GM19372 (cell line): ENCODE data around the gene CORO2B.

ENCODE experiments used
- ATAC-seq: cut with Tn5 transposase; IDR thresholded peaks from one replicate; pipeline ENCODE4 v1.9.1; 2021; ENCODE audit warnings: mild to moderate bottlenecking, low read depth, moderate library complexity; ENCODE audit not compliant: unreplicated experiment

The CORO2B gene

DNA sequence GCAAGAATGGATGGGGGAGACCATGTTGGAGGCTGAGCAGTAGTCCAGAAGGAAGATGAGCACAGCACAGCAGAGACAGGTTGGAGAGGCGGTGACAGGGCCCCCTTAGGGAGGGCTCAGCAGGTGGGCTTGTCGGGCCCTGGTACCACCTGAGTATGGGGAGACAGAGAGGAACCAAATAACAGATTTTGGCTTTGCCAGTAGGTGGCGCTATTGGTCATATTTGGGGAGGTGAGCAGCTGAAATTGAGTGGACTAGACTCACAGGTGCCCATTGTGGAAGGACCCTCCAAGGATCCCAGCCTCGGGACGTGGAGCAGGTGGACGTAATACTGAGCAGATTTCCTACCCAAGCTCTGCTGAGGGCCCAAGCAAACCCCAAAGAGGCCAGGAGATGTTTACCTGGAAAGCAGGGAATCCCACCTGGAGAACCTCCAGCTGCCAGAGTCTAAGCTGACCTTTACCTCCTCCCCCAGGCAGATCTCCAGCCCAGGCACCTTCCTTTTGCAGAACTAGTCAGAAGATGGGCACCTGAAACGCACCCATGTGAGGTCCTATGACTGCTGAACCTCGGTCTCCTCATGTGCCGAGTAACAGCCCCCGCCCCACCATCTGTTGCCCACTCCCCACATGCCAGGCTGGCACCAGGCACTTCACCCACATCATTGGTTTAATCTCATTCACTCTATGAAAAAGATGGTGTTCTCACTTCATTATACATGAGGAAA lies 24.6 kb upstream of the CORO2B start:
- ATAC-seq: no peak

DNA sequence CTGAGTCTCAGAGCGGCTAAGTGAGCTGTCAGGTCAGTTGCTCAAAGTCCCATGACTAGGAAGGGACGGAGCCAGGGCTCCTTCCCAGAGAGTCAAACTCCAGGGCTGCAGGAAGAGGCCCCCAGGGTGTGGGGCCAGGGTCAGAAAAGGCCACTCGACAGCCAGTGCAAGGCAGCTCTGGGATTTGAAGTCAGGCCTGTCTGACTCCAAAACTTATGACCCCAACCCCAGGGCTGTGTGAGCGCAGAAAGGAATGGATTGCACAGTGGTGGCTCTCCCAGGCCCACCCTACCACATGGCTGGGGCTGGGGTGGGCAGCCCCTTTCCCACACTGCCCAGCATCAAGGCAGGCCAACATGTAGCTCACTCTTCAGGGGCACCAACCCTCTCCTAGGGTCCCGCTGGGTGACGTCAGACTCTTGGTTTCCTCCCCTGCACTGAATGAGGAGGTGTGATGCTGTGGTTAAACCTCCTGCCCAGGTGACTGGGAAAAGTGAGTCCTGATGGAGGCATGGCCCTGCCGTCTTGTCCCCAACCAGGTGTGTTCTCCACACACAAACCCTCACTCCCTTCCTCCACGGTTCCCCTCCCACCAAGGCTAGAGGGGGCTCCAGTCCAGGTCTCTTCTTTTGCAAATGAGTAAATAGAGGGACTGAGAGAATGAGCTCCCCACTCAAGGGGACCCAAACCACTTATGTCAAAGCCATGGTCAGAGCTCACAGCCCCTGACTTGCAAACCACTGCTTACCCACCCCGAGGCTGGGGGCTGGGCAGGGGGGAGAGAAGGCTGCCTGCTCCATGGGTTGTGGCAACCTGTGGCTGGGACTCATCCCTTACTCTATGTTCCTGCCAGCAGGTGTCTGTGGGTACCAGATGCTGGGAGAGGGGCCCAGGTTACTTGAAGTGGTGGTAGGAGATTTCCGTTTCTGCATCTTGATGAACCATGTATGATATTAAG lies 23.8 kb upstream of the CORO2B start:
- no peak for ATAC-seq

DNA sequence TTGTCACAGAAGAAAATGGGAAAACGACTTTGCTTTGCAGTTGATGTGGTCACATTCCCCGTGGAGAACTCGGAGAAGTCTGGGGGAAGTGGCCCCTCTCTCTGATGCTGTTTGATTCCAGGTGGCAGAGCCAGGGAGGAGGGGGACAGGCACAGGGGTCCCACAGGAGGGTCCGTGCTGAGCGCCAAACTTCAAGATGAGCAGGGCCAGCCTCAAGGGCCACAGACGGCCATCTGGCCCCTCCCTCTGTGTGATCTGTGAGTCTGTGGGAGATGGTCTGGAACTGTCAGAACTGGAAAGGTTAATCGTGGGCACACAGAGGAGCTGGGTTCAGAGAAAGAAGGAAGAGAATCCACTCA lies 23.1 kb upstream of the CORO2B start:
- no peak for ATAC-seq

DNA sequence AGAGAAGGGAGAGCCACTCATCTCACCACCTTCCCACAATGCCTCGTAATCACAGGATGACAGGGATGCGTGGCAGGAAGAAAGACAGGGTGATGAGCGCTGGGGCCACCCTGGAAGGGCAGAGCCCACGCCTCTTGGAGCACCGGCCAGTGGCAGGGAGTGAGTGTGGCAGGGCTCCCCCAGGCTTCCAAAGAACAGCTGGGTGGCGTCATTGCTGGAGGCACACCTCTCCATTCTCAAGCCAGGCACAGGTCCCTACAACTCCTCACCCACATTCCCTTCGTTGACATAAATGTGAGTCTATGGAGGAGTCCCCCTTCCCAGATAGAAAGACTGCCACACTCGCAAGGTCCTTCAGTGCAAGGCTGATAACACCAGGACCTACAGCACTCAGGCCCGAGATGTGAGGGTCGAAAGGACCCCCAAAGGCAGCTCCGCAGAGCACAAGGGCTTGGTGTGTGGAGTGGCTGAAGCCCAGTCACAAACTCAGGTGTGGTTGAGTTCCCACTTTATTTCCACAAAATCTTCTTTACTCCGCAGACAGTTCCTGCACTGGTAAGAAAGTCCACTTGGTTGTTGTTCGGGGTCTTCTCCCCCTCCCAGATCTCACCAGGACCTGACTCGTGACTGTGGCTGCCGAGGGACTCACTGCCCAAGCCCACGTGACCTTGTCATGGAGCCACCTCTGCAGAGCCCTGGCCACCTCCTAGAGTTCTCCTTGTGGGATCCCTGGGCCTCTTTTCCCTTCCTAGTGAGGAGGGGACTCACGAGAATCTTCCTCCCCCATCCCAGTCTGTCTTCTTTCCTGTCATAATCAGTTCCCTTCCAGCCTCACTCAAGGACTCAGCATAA lies 22.4 kb upstream of the CORO2B start:
- no peak for ATAC-seq

DNA sequence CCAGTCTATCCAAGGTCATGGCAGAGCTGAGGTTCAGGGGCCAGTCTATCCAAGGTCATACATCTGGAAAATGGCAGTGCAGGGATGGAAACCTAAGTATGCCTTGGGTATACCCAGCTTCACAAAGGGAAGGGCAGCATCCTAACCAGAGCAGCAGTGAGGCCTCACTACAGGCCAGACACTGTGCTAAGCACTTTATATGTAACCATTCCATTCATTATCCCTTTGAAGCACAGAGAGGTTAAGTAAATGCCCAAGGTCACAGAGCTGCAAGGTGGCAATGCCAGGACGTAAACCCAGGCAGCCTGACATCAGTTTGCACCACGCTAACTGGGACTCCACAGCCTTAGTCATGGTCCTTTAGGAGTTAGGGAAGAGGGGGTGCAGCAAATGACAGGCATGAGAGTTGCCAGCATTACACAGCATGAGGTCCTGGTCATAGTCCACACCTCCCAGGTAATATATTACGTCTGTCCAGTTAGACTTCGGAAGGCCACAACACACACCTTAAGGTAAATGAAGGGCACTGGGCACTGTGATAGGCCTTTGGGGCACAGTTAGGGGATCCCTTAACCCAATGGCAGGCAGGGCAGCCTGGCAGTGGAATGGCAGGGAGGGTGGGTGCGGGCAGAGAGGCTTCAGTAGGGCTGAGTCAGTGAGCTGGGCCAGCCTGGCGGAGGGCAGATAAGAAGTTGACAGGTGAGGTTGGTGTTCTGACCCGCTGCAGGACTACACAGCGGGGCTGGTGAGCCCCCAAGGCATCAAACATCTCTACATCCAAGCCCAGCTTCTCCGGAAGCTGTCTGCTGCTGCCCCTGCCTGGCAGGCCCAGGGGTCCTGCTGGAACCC lies 21.1 kb upstream of the CORO2B start:
- ATAC-seq: no peak

DNA sequence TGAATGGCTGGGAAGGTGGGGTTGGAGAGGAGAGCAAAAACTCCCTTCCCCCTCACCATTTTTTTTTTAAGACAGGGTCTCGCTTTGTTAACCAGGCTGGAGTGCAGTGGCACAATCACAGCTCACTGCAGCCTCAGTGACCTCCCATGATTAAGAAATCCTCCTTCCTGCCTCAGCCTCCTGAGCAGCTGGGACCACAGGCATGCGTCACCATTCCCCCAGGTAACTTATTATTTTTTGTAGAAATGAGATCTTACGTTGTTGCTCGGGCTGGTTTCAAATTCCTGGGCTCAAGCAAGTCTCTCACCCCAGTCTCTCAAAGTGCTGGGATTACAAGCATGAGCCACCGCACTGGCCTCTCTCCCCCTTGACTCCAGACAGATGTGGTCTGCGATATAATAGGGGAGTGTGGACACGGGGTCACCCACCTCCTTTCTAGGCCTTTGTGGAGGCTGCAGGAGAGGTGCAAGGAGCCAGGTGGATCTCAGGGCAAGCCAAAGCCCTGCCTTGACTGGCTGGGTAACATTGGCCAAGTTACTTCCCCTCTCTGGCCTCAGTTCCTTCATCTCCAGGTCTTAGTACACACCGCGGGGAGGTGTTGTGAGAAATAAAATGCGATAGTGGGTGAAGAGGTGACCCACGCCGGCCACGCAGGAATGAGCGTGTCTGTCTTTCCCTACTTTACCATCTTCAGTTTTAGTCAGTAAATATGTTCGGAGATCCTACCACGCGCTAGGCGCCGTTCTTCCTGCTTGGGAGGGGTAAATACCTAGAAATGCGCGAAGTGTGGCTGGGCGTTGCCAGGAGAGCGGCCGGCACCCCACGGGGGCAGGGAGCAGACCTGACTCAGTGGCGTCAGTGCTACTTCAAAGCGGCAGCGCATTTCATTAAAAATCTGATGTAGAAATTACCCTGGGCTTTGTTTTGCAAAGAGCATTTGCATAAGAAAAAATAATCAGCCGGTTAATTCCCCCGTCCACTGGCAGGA lies 20.2 kb upstream of the CORO2B start:
- no peak for ATAC-seq

DNA sequence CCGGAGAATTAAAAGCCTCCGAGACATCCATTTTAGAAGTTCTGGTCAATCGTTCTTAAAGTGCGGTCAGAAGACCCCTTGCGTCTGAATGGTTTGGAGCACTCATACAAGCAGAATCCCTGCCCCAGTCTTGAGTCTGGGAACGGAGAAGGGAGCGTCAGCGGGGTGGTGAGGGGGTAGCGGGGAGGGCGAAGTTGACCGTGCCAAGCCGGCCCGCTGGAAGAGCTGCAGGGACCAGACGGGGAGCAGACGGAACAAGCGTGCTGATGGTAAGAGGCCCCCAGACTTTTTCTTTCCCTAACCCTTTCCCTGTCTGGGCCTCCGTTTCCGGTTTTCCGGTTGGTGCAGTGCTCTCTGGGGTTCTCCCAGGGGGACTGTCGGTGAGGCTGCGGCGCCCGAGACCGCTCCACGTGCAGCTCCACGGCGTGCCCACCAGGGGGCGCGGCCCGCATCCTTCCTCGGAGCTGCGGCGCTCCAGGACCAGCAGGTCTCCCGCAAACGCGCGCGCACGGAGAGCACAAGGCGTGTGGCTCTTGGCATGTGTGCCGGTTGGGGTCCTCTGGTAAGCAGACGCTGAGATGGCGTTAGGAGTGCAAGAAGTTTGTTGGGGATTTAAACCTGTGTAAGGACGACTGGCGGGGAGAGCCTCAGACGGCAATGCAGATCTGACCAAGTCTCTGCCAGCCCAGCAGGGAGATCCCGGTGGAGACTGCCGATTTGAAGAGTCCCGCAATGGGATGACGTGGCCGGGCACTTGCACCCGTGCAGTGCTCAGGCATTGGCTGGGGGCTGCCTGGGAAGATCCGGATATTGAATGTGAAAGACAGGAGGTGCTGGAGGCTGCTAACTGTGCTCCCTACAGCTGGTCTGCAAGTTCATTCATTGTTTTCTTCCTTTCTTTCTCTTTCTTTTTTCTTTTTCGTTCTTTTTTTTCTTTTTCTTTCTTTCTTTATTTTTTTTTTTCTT lies 19.2 kb upstream of the CORO2B start:
- no peak for ATAC-seq

DNA sequence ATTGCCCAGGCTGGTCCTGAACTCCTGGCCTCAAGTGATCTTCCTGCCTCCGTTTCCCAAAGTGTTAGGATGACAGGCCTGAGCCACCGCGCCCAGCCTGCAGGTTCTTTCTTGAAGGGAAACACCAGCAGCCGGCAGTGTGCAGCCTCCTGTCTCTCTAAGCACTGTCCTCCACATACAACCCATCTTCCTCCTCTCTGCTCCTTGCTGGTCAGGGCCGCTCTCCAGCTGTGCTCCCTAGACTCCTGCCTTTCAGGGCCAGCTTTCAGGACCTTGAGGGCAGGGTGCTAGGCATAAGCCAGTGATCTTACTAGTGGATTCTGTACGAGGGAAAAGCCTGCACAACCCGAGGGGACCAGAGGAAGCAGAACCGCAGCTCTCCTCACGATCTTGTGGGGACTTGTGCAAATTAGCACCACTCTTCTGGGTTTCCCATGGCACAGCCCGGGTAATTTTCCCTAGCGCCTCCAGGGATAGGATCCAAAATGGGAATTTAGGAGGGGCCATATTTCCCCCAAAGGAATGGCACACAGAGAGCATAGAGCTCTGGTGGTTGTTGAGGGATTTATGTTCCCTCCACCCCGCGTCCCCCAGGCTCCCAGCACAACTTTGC lies 18.2 kb upstream of the CORO2B start:
- ATAC-seq: no peak

DNA sequence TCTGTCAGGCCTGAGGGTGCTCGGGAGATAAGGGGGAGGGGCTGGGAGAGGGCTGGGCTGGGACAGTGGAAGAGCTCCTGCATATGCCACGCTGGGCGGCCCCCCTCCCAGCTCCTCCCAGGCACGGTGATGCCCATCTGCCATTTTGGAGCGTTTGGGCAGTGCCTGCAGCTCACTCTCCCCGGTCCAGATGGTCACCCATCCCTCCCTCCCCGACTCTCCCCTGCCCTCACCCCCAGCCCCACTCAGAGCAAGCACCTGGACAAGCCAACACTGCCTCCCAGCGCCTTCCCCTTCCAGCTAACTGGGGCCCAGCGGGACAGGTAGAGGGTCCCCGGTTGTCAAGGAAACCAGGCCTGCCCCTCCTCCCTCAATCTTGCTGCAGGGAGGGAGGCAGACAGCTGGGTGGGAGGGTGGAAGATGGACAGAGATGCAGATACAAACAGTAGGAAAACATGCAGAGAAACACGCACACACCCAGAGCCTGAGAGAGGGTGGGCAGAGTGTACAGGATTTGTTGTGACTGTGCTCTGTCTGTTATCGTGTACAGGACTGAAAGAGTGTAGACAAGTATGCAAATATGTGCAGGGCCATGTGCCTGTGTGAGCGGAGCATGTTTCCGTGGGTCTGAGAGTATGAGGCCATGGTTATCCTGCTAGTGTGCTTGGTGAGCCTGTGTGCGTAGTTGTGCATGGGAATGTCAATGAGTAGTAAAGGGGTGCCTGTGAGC lies 17.5 kb upstream of the CORO2B start:
- no peak for ATAC-seq

DNA sequence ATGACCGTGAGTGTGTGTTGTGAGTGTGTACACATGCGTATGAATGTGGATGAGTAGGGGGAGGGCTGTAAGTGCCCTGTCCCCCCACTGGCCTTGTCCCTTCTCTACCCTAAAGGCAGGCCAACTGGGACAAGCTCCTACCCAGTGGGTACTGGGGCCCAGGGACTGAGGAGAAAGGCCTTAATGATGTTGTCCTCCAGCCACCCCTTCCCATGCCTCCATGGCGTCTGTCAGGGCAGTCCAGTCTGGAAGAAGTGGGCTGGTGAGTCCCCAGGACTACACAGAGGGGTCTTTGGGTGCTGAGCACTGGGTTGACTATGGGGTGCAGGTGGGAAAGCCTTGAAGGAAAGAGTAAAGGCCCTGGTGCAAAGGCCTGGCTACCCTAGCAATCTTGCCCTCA lies 16.9 kb upstream of the CORO2B start:
- ATAC-seq: no peak

DNA sequence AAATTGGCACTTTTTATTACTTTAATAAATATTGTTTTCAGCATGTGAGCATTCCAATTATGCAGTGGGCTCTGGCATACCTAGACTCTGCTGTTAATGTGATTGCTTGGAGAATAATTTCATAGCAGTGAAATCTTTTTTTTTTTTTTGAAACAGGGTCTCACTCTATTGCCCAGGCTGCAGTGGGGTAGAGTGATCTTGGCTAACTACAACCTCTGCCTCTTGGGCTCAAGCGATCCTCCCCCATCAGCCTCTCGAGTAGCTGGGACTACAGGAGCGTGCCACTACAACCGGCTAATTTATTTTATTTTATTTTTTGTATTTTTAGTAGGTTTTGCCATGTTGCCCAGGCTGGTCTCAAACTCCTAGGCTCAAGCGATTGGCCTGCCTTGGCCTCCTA lies 14.6 kb upstream of the CORO2B start:
- no peak for ATAC-seq

DNA sequence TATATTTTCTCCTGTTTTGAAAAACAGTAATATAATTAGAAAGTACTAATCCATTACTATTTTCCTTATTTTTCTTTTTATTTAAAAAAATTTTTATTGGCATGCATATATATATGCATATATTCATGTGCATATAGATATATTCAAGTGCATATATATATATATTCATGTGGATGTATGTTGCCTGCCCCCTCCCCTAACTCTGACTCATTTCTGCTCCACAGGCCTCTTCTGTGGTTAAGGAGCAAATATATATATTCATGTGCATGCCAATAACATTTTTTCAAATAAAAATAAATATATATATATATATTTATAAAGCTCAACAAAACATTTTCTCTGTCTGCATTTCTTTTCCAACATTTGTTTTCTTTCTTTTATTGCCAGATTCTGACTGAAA lies 13.6 kb upstream of the CORO2B start:
- no peak for ATAC-seq

DNA sequence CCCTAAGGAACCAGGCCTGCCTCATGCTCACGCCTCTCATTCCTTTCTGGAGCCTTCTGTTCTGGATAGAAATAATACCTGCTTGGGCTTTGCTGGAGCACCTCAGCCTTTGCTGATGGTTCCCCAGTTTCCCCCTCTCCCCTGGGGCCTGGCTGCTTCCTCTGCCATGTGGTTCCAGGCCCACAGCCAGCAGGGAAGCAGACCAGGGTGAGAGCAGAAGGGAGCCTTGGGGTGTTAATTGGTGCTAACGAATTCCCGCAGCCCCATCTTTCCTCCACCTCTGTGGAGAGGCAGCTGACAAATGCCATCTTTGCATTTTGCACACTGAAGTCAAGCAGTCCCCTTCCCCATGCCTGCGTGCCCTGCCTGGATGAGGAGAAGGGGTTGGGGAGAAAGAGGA lies 13.1 kb upstream of the CORO2B start:
- ATAC-seq: no peak

DNA sequence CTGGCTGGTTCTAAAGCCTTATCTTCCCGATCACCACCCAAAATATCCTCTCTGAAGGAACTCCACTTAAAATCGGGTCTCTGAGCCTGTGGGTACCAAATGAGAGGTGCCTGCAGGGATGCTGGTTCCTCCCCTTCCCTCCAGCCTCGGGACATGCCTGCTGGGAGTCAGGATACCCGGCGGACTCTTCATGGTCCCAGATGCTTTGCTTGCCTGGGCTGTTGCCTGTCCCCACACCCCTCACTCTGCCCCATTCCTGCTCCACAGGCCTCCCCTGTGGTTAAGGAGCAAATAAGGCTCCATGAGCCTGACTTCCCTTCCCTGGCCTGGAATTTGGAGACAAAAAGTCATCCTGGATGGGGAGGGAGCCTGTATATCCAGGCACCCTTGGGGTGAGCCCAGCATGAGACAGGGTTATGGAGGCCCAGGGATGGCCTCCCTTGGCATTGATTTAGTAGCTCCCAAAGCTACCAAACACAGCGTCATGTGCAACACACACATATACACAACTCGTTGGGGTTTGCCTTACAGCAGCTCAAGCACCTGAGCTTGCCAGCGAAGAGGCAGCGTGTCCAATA lies 12.3 kb upstream of the CORO2B start:
- no peak for ATAC-seq

DNA sequence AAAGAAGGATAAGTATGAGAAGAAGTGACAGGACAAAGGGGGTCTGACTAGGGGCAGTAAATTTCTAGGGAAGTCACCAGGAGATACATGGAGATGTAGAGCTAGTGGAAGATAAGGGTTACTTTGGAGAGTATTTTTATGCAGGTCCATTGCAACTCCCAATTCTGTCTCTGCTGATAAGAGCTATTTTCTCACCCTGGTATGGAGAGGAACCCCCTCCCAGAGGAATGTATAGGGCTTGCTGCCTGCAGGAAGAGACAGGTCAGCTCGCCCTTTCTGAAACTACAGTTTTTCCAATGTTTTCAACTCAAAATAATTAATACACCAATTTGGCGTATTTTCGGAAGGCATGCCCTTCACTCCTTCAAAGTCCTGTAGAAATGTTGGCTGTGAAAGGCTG lies 11.4 kb upstream of the CORO2B start:
- no peak for ATAC-seq

DNA sequence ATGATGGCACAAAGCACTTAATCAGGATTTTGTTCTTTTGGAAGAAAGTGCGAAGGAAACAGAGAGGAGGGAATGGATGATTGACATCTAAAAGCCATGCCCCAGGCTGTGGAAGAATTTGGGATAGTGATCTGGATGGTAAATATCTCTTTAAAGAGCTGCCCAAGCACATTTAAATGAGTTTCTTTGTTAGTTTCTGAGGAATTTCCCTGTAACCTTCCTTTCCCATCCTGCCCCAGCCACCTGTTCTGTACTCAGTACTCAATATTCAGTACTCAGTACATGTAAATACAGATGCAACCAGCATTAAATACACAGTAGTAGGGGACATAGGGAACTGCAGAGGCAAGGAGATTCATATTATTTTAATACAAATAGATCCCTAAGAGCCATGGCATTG lies 7.8 kb upstream of the CORO2B start:
- no peak for ATAC-seq
